ENCODE results near the gene CWC22. TPM values are rescaled to one million over a fixed set of nuclear protein-coding genes. Genes with fewer than 3 reads are reported as not detected.

CWC22 gene
- total and polyA plus RNA-seq, 2 donors (not counting 1 experiment from before 2014, with no cell fraction given) = 6.4 to 22.5 TPM

- Histone ChIP-seq H3K4me3 (replicated peaks in 1 of 4; ENCODE audit: control extremely low read depth in 1 of 4, insufficient read depth in 1 of 4, low read depth in 3 of 4, low read length in 4 of 4) (no peak overlapping the region), H3K4me1 (ENCODE audit: control insufficient read depth, extremely low read depth, insufficient read depth, low read length) (no peaks in the 10 kb centered on the region), H3K27ac (ENCODE audit: insufficient read depth, low read length) (no peak overlapping the region), H3K9me3 (ENCODE audit: control insufficient read depth, insufficient read depth, low read depth, low read length) (no peaks in the 10 kb centered on the region), H2AFZ (ENCODE audit: low read length) (no peak overlapping the region), H4K20me1 (ENCODE audit: control insufficient read depth, extremely low read depth, insufficient read depth, low read length) (no peaks in the 10 kb centered on the region), H3K36me3 (ENCODE audit: control insufficient read depth, insufficient read depth, low read length) (peaks cover 7% of the 10 kb centered on the region), H3K79me2 (ENCODE audit: control insufficient read depth, insufficient read depth, low read length) (no peaks in the 10 kb centered on the region), H3K9ac (ENCODE audit: insufficient read depth, low read length) (no peak overlapping the region), H3K27me3 (ENCODE audit: control insufficient read depth, insufficient read depth, low read length) (no peaks in the 10 kb centered on the region), H3K4me2 (ENCODE audit: extremely low read depth, insufficient read depth, low read length) (no peak overlapping the region)
- DNase-seq (ENCODE audit: low read depth in 2 of 2) = no peak
- TF ChIP-seq CTCF (conservative IDR thresholded peaks at IDR 0.05 in 1 of 2, IDR thresholded peaks at IDR 0.05 in 1 of 2; ENCODE audit: low read depth in 1 of 2, low read length in 2 of 2) (no peak), EZH2 (IDR thresholded peaks at IDR 0.05; ENCODE audit: low read length, missing control alignments) (no peak)
Measured at GRCh38 chr2:179953359-179953758, 53.7 kb downstream of the CWC22 start.

- Histone ChIP-seq H2AFZ (ENCODE audit: low read length) (no peak overlapping the region), H3K27me3 (ENCODE audit: control insufficient read depth, insufficient read depth, low read length) (no peaks in the 10 kb centered on the region), H3K4me2 (ENCODE audit: extremely low read depth, insufficient read depth, low read length) (no peak overlapping the region), H3K4me3 (replicated peaks in 1 of 4; ENCODE audit: control extremely low read depth in 1 of 4, insufficient read depth in 1 of 4, low read depth in 3 of 4, low read length in 4 of 4) (no peak overlapping the region), H3K4me1 (ENCODE audit: control insufficient read depth, extremely low read depth, insufficient read depth, low read length) (no peaks in the 10 kb centered on the region), H3K27ac (ENCODE audit: insufficient read depth, low read length) (no peak overlapping the region), H3K9me3 (ENCODE audit: control insufficient read depth, insufficient read depth, low read depth, low read length) (no peaks in the 10 kb centered on the region), H3K79me2 (ENCODE audit: control insufficient read depth, insufficient read depth, low read length) (no peaks in the 10 kb centered on the region), H3K9ac (ENCODE audit: insufficient read depth, low read length) (no peak overlapping the region), H4K20me1 (ENCODE audit: control insufficient read depth, extremely low read depth, insufficient read depth, low read length) (no peaks in the 10 kb centered on the region), H3K36me3 (ENCODE audit: control insufficient read depth, insufficient read depth, low read length) (peaks cover 7% of the 10 kb centered on the region)
- TF ChIP-seq EZH2 (IDR thresholded peaks at IDR 0.05; ENCODE audit: low read length, missing control alignments) (no peak), CTCF (conservative IDR thresholded peaks at IDR 0.05 in 1 of 2, IDR thresholded peaks at IDR 0.05 in 1 of 2; ENCODE audit: low read depth in 1 of 2, low read length in 2 of 2) (no peak)
- no peak for DNase-seq (ENCODE audit: low read depth in 2 of 2)
Measured at GRCh38 chr2:179952658-179953057, 54.4 kb downstream of the CWC22 start.

- Histone ChIP-seq H3K9me3 (ENCODE audit: control insufficient read depth, insufficient read depth, low read depth, low read length) (no peaks in the 10 kb centered on the region), H3K36me3 (ENCODE audit: control insufficient read depth, insufficient read depth, low read length) (peaks cover 7% of the 10 kb centered on the region)
Measured at GRCh38 chr2:179951680-179952079, 55.4 kb downstream of the CWC22 start.

More at GRCh38 chr2:179951680-179952079, 55.4 kb downstream of the CWC22 start:
- DNase-seq (ENCODE audit: low read depth in 2 of 2) = no peak
- Histone ChIP-seq H3K4me1 (ENCODE audit: control insufficient read depth, extremely low read depth, insufficient read depth, low read length) (no peaks in the 10 kb centered on the region), H2AFZ (ENCODE audit: low read length) (no peak overlapping the region), H3K4me3 (replicated peaks in 1 of 4; ENCODE audit: control extremely low read depth in 1 of 4, insufficient read depth in 1 of 4, low read depth in 3 of 4, low read length in 4 of 4) (no peak overlapping the region), H3K4me2 (ENCODE audit: extremely low read depth, insufficient read depth, low read length) (no peak overlapping the region), H3K27me3 (ENCODE audit: control insufficient read depth, insufficient read depth, low read length) (no peaks in the 10 kb centered on the region), H3K79me2 (ENCODE audit: control insufficient read depth, insufficient read depth, low read length) (no peaks in the 10 kb centered on the region), H3K27ac (ENCODE audit: insufficient read depth, low read length) (no peak overlapping the region), H3K9ac (ENCODE audit: insufficient read depth, low read length) (no peak overlapping the region), H4K20me1 (ENCODE audit: control insufficient read depth, extremely low read depth, insufficient read depth, low read length) (no peaks in the 10 kb centered on the region)
- TF ChIP-seq CTCF (conservative IDR thresholded peaks at IDR 0.05 in 1 of 2, IDR thresholded peaks at IDR 0.05 in 1 of 2; ENCODE audit: low read depth in 1 of 2, low read length in 2 of 2) = no peak
- no peak for TF ChIP-seq EZH2 (IDR thresholded peaks at IDR 0.05; ENCODE audit: low read length, missing control alignments)

All from fibroblast of lung (primary cell).